HepG2 (cell line): Measurements from ENCODE around the gene PLPPR2. TPM values are rescaled to one million over a fixed set of nuclear protein-coding genes. Genes with fewer than 3 reads are reported as not detected.

Experiments
- AGO2 ChIP-seq: fragments of 200-400 bp; formaldehyde crosslinking; optimal IDR thresholded peaks from 2 replicates; pipeline ENCODE3; 2017; ENCODE audit warnings: mild to moderate bottlenecking, low read depth, low read length, moderate library complexity
- CEBPG ChIP-seq: IDR thresholded peaks from 2 replicates; pipeline ENCODE4 v1.6.1; 2016
- DMAP1 ChIP-seq: IDR thresholded peaks from 2 replicates; pipeline ENCODE4 v1.6.1; 2016
- HOXA5 ChIP-seq: sonication (generic); formaldehyde crosslinking; IDR thresholded peaks from 2 replicates; pipeline ENCODE4 v1.4.0; 2020; ENCODE audit warnings: missing genetic modification reagents
- JARID2 ChIP-seq: sonication (generic); formaldehyde crosslinking; IDR thresholded peaks from 2 replicates; pipeline ENCODE4 v1.8.1; 2023; ENCODE audit warnings: missing genetic modification reagents, inconsistent platforms; ENCODE audit not compliant: insufficient replicate concordance
- KDM4B ChIP-seq: sonication (generic); formaldehyde crosslinking; IDR thresholded peaks from 2 replicates; pipeline ENCODE4 v1.4.0; 2020; ENCODE audit warnings: missing genetic modification reagents
- KMT2A ChIP-seq: sonication (generic); formaldehyde crosslinking; IDR thresholded peaks from 2 replicates; pipeline ENCODE4 v1.4.0; 2020; ENCODE audit warnings: missing genetic modification reagents
- MAFG ChIP-seq: sonication (generic); formaldehyde crosslinking; IDR thresholded peaks from 2 replicates; pipeline ENCODE4 v1.5.1; 2020; ENCODE audit warnings: mild to moderate bottlenecking, missing genetic modification reagents
- MTA1 ChIP-seq: sonication (generic); formaldehyde crosslinking; IDR thresholded peaks from 2 replicates; pipeline ENCODE4 v1.4.0; 2020; ENCODE audit warnings: missing genetic modification reagents, mild to moderate bottlenecking, borderline replicate concordance
- MYNN ChIP-seq: sonication (generic); formaldehyde crosslinking; IDR thresholded peaks from 2 replicates; pipeline ENCODE4 v1.4.0; 2020; ENCODE audit warnings: mild to moderate bottlenecking, low read depth, missing genetic modification reagents
- NFIB ChIP-seq: sonication (generic); formaldehyde crosslinking; IDR thresholded peaks from 2 replicates; pipeline ENCODE4 v1.9.0; 2021; ENCODE audit warnings: missing genetic modification reagents, mild to moderate bottlenecking, borderline replicate concordance
- NFYC ChIP-seq: IDR thresholded peaks from 2 replicates; pipeline ENCODE4 v1.6.1; 2016; ENCODE audit warnings: missing genetic modification reagents, missing compliant biosample characterization
- PRMT3 ChIP-seq: sonication (generic); formaldehyde crosslinking; IDR thresholded peaks from 2 replicates; pipeline ENCODE4 v1.8.1; 2022; ENCODE audit warnings: low read depth, mild to moderate bottlenecking, moderate library complexity, missing genetic modification reagents, borderline replicate concordance
- RAD51 ChIP-seq: fragments of 450-650 bp; IDR thresholded peaks from 2 replicates; pipeline ENCODE4 v1.6.1; 2016; ENCODE audit warnings: borderline replicate concordance
- RFX3 ChIP-seq: IDR thresholded peaks from 2 replicates; pipeline ENCODE4 v1.6.1; 2016; ENCODE audit warnings: missing biosample characterization, missing genetic modification reagents
- SP5 ChIP-seq: IDR thresholded peaks from 2 replicates; pipeline ENCODE4 v1.6.1; 2016; ENCODE audit warnings: low read depth, borderline replicate concordance
- SRSF1 ChIP-seq: fragments of 200-400 bp; formaldehyde crosslinking; optimal IDR thresholded peaks from 2 replicates; pipeline ENCODE3; 2017; ENCODE audit warnings: mild to moderate bottlenecking, low read depth, low read length, moderate library complexity
- ZMYM3 ChIP-seq: sonication (generic); formaldehyde crosslinking; IDR thresholded peaks from 2 replicates; pipeline ENCODE4 v1.5.1; 2020; ENCODE audit warnings: mild to moderate bottlenecking, missing genetic modification reagents
- ZNF263 ChIP-seq: sonication (generic); formaldehyde crosslinking; IDR thresholded peaks from 2 replicates; pipeline ENCODE4 v1.4.0; 2020; ENCODE audit warnings: missing genetic modification reagents
- ZNF274 ChIP-seq: sonication (generic); formaldehyde crosslinking; IDR thresholded peaks from 2 replicates; pipeline ENCODE4 v1.5.1; 2020; ENCODE audit warnings: mild to moderate bottlenecking, missing genetic modification reagents
- ZNF317 ChIP-seq: sonication (generic); formaldehyde crosslinking; IDR thresholded peaks from 2 replicates; pipeline ENCODE4 v1.5.0; 2020; ENCODE audit warnings: mild to moderate bottlenecking, missing genetic modification reagents
- ZNF468 ChIP-seq: sonication (generic); formaldehyde crosslinking; IDR thresholded peaks from 2 replicates; pipeline ENCODE4 v1.8.0; 2022; ENCODE audit warnings: mild to moderate bottlenecking, moderate library complexity, missing genetic modification reagents
- ZNF543 ChIP-seq: sonication (generic); formaldehyde crosslinking; IDR thresholded peaks from 2 replicates; pipeline ENCODE4 v1.4.0; 2020; ENCODE audit warnings: mild to moderate bottlenecking, missing genetic modification reagents
- ZNF644 ChIP-seq: IDR thresholded peaks from 2 replicates; pipeline ENCODE4 v1.6.1; 2016; ENCODE audit warnings: low read depth
- ZNF775 ChIP-seq: sonication (generic); formaldehyde crosslinking; IDR thresholded peaks from 2 replicates; pipeline ENCODE4 v1.4.0; 2020; ENCODE audit warnings: missing genetic modification reagents, mild to moderate bottlenecking, moderate library complexity, borderline replicate concordance
- ZNF776 ChIP-seq: sonication (generic); formaldehyde crosslinking; IDR thresholded peaks from 2 replicates; pipeline ENCODE4 v1.4.0; 2020; ENCODE audit warnings: mild to moderate bottlenecking, missing genetic modification reagents
- polyA plus RNA-seq, 8 experiments: library from polyadenylated mRNA; depleted of rRNA in 3 of 8; stranded (reverse) in 7 of 8; unstranded in 1 of 8; fragments of >200 nt; fragmentation: Illumina TruSeq in 4 of 8; extraction: Trizol in 4 of 8; gene quantifications; 2 replicates each; pipeline versions ENCODE4 v1.2.1 to v1.2.3, GENCODE V29; 2011 to 2016; ENCODE audit warnings: low read depth in 4 of 8, missing spikeins in 1 of 8, mixed read lengths in 1 of 8; ENCODE audit not compliant: insufficient read depth in 1 of 8
- total RNA-seq, 5 experiments: library from RNA; depleted of rRNA; stranded (reverse); fragments of >200 nt; fragmentation: Illumina TruSeq; extraction: Trizol; gene quantifications; 2 replicates each; pipeline ENCODE4 v1.2.3, GENCODE V29; 2016; ENCODE audit warnings: low read depth in 1 of 5
- TF ChIP-seq, protein P1 (sequence below): sonication (generic); formaldehyde crosslinking; IDR thresholded peaks from 2 replicates; pipeline ENCODE4 v1.4.0; 2020; ENCODE audit warnings: mild to moderate bottlenecking, missing genetic modification reagents
- TF ChIP-seq, protein P2 (sequence below): sonication (generic); formaldehyde crosslinking; IDR thresholded peaks from 2 replicates; pipeline ENCODE4 v1.9.0; 2021; ENCODE audit warnings: missing genetic modification reagents, mild to moderate bottlenecking, borderline replicate concordance
- TF ChIP-seq, protein P3 (sequence below): IDR thresholded peaks from 2 replicates; pipeline ENCODE4 v1.6.1; 2016

The PLPPR2 gene
- total and polyA plus RNA-seq, 2 of the 13 experiments (the other 11 are each of a cell fraction or from before 2014, with no cell fraction given) = 1.5 to 2.1 TPM

DNA sequence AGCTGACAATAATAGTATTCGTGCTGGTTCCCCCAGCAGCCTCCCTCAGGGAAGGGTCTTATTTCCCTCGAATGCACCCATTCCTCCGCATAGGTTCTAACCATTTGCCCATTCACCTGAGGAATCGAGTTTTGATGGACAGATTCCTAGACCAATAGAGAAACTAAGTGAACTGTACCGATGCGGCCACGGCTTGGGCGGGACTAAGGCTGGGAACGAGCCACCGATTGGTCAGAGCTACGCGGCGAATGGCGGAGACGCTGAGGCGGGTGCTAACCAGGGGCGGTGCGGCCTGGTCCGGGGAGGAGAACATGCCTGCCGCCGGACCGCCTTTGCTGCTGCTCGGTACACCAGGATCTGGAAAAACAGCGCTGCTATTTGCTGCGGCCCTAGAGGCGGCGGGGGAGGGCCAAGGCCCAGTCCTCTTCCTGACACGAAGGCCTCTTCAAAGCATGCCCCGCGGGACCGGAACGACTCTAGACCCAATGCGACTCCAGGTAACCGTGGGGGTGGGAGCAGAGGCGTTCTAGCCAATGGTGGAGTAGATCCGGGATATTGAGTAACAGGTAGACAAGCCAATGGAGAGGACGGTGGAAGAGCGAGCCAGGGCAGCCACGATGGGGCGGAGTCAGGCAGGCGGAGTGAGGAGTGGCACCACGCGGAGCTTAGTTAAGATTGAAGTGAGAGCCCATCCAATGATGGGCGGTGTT lies 19.4 kb downstream of the PLPPR2 start, which contains the start of gene SWSAP1 (continued):
- TF ChIP-seq, protein P1, sequence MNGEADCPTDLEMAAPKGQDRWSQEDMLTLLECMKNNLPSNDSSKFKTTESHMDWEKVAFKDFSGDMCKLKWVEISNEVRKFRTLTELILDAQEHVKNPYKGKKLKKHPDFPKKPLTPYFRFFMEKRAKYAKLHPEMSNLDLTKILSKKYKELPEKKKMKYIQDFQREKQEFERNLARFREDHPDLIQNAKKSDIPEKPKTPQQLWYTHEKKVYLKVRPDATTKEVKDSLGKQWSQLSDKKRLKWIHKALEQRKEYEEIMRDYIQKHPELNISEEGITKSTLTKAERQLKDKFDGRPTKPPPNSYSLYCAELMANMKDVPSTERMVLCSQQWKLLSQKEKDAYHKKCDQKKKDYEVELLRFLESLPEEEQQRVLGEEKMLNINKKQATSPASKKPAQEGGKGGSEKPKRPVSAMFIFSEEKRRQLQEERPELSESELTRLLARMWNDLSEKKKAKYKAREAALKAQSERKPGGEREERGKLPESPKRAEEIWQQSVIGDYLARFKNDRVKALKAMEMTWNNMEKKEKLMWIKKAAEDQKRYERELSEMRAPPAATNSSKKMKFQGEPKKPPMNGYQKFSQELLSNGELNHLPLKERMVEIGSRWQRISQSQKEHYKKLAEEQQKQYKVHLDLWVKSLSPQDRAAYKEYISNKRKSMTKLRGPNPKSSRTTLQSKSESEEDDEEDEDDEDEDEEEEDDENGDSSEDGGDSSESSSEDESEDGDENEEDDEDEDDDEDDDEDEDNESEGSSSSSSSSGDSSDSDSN (CRISPR knock-in tag) = no peak
- TF ChIP-seq JARID2 = no peak
- 0 out of 2 replicates have a peak, but pooled peaks have one; percentile 53 for TF ChIP-seq HOXA5 (CRISPR knock-in tag)
- peak; percentile 73; the same call in 1 of the 2 replicates for TF ChIP-seq CEBPG
- TF ChIP-seq ZNF317 (CRISPR knock-in tag) = no peak; the same call in 1 of the 2 replicates
- peak; percentile 58; the same call in 1 of the 2 replicates for TF ChIP-seq SP5 (CRISPR knock-in tag)
- TF ChIP-seq NFIB (CRISPR knock-in tag) = no peak
- peak; percentile 79 for TF ChIP-seq ZNF274 (CRISPR knock-in tag)
- peak; percentile 88 for TF ChIP-seq NFYC (CRISPR knock-in tag)
- TF ChIP-seq KDM4B (CRISPR knock-in tag) = 0 out of 2 replicates have a peak, but pooled peaks have one; percentile 0
- no peak for TF ChIP-seq ZNF644
- TF ChIP-seq, protein P2, sequence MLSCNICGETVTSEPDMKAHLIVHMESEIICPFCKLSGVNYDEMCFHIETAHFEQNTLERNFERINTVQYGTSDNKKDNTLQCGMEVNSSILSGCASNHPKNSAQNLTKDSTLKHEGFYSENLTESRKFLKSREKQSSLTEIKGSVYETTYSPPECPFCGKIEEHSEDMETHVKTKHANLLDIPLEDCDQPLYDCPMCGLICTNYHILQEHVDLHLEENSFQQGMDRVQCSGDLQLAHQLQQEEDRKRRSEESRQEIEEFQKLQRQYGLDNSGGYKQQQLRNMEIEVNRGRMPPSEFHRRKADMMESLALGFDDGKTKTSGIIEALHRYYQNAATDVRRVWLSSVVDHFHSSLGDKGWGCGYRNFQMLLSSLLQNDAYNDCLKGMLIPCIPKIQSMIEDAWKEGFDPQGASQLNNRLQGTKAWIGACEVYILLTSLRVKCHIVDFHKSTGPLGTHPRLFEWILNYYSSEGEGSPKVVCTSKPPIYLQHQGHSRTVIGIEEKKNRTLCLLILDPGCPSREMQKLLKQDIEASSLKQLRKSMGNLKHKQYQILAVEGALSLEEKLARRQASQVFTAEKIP = no peak
- no peak for TF ChIP-seq MAFG
- TF ChIP-seq KMT2A (CRISPR knock-in tag) = peak; percentile 29; the same call in 1 of the 2 replicates
- TF ChIP-seq, protein P3, sequence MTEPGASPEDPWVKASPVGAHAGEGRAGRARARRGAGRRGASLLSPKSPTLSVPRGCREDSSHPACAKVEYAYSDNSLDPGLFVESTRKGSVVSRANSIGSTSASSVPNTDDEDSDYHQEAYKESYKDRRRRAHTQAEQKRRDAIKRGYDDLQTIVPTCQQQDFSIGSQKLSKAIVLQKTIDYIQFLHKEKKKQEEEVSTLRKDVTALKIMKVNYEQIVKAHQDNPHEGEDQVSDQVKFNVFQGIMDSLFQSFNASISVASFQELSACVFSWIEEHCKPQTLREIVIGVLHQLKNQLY (CRISPR knock-in tag) = no peak
- 0 out of 2 replicates have a peak, but pooled peaks have one; percentile 29 for TF ChIP-seq PRMT3 (CRISPR knock-in tag)
- no peak; the same call in 1 of the 2 replicates for TF ChIP-seq MTA1
- no peak for TF ChIP-seq ZNF543 (CRISPR knock-in tag)
- no peak for TF ChIP-seq ZNF775 (CRISPR knock-in tag)
- no peak for TF ChIP-seq RAD51
- peak; percentile 87 for TF ChIP-seq SRSF1
- no peak for TF ChIP-seq ZNF468 (CRISPR knock-in tag)
- peak; percentile 67 for TF ChIP-seq AGO2
- no peak; the same call in 1 of the 2 replicates for TF ChIP-seq MYNN
- TF ChIP-seq ZNF263 (CRISPR knock-in tag) = 0 out of 2 replicates have a peak, but pooled peaks have one; percentile 31
- TF ChIP-seq ZNF776 = no peak
- peak; percentile 91 for TF ChIP-seq DMAP1 (CRISPR knock-in tag)
- peak; percentile 37; the same call in 1 of the 2 replicates for TF ChIP-seq ZMYM3
- no peak; the same call in none of the 2 replicates for TF ChIP-seq RFX3
